Left renal cortex interstitium (tissue), 4 donors: ENCODE data around the gene VIPR2. TPM values are rescaled to one million over a fixed set of nuclear protein-coding genes. Genes with fewer than 3 reads are reported as not detected.
"Not testable (repeated sequence)": the region's sequence is repeated elsewhere in the genome, so short reads cannot be mapped to it uniquely, and the experiment has no call there.

Experiments used
- DNase-seq, 4 donors: peaks; one replicate each; pipeline ENCODE4 v3.0.0-alpha.2; 2013; ENCODE audit warnings: low read depth in 4 of 4, low spot score in 2 of 4, missing footprints in 1 of 4
- polyA plus RNA-seq, 4 donors: library from polyadenylated mRNA; unstranded; fragments of 120-200 nt; gene quantifications; one replicate each; pipeline ENCODE4 v1.2.1, GENCODE V29; 2013; ENCODE audit not compliant: insufficient read length in 4 of 4

The VIPR2 gene
- polyA plus RNA-seq, 4 donors: 2.5 to 3.8 (median 3.7) TPM

GRCh38 chr7:159107161-159107892 is 37.3 kb downstream of the VIPR2 start:
- DNase-seq: no peak

DNA sequence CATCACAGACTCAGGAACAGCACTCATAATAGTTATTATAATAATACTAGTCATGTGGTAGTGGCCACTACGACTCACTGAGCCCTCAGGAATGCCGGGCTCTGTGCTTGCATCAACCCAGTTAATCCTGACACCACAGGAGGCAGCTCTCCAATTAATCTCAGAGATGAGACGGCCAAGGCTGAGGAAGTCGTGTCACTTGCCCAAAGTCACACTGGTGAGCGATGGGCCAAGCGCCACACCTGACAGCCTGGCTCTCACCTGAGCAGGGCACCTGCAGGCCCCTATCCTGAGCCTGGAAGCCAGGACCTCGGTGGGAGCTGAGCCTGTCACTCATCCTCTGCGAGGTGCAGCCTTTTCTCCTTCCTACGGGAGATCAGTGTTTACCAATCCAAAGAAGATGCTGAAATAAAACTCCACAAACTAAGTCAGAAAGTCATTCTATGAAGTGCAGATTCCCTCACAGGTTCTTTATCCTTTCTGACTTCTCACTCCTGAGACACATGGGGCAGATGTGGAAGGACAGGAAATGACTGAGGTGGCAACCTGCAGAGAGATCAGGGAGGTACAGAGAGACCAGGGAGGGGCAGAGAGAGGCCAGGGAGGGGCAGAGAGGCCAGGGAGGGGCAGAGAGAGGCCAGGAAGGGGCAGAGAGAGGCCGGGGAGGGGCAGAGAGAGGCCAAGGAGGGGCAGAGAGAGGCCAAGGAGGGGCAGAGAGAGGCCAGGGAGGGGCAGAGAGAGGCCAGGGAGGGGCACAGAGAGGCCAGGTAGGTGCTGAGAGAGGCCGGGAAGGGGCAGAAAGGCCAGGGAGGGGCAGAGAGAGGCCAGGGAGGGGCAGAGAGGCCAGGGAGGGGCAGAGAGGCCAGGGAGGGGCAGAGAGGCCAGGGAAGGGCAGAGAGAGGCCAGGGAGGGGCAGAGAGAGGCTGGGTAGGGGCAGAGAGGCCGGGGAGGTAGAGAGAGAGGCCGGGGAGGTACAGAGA is 38.5 kb downstream of the VIPR2 start:
- DNase-seq: no peak

GRCh38 chr7:159105066-159105780 is 39.4 kb downstream of the VIPR2 start:
- no peak for DNase-seq

DNA sequence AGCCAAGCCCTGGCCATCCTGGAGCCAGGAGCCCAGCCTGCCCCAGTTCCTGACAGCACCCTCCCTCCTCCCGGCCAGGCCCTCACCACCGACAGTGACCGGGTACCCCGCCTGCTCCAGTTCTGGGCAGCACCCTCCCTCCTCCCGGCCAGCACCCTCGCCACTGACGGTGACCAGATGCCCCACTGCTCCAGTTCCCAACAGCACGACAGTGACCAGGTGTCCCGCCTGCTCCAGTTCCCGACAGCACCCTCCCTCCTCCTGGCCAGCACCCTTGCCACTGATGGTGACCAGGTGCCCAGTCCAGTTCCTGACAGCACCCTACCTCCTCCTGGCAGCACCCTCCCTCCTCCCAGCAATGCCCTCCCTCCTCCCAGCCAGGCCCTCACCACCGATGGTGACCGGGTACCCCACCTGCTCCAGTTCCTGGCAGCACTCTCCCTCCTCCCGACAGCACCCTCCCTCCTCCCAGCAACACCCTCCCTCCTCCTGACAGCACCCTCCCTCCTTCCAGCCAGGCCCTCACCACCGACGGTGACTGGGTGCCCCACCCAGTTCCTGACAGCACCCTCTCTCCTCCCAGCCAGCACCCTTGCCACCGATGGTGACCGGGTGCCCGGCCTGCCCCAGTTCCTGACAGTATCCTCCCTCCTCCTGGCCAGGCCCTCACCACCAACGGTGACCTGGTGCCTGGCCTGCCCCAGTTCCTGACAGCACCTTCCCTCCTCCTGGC is 40.3 kb downstream of the VIPR2 start:
- no peak for DNase-seq

- no peak for DNase-seq
Observed at GRCh38 chr7:159103382-159104187, 41.1 kb downstream of the VIPR2 start.

DNA sequence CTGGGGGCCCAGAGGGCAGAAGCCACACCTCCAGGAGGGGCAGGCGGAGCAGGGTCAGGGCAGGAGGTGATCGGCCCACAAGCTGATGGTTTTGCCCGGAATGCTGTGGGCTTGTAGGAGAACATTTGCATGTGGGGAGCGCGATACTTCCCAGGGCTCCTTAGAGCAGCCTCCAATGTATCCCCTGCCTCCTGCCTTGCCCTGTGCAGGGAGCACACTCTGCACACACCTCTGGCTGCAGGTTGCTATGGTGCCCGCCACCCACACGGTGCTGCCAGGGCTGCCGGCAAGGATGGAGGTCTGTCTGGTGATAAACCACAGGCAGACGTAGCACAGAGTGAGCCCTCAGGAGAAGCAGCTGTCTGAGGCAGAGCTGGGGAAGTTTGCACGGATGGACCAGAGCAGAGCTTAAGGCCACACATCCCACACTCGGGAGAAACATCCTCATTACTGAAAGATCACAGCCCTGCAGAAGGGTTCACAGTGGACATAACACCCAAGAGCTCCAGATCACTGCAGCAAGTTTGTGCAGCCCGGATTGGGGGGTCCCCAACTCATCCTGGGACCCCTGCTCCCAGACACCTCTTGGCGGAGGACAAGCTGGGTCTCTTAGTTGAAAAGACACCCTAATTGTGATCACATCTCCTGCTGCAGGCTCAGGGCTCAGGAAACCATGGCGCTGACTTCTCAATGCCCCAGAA is 41.8 kb downstream of the VIPR2 start:
- DNase-seq: no peak

- DNase-seq: not testable (repeated sequence)
Observed at GRCh38 chr7:159101661-159102091, 43.0 kb downstream of the VIPR2 start.

DNA sequence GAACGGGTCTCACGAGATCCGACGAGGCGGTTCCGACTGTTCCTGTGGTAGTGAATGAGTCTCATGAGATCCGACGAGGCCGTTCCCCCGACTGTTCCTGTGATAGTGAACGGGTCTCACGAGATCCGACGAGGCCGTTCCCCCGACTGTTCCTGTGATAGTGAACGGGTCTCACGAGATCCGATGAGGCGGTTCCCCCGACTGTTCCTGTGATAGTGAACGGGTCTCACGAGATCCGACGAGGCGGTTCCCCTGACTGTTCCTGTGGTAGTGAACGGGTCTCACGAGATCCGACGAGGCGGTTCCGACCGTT is 43.6 kb downstream of the VIPR2 start:
- DNase-seq: not testable (repeated sequence)

- DNase-seq: not testable (repeated sequence)
Observed at GRCh38 chr7:159100281-159101082, 44.2 kb downstream of the VIPR2 start.

GRCh38 chr7:159099711-159100231 is 44.9 kb downstream of the VIPR2 start:
- no peak for DNase-seq

GRCh38 chr7:159098811-159099655 is 45.6 kb downstream of the VIPR2 start:
- no peak for DNase-seq

GRCh38 chr7:159098424-159098786 is 46.3 kb downstream of the VIPR2 start:
- DNase-seq: no peak

- no peak for DNase-seq
Observed at GRCh38 chr7:159097661-159098423, 46.8 kb downstream of the VIPR2 start.

DNA sequence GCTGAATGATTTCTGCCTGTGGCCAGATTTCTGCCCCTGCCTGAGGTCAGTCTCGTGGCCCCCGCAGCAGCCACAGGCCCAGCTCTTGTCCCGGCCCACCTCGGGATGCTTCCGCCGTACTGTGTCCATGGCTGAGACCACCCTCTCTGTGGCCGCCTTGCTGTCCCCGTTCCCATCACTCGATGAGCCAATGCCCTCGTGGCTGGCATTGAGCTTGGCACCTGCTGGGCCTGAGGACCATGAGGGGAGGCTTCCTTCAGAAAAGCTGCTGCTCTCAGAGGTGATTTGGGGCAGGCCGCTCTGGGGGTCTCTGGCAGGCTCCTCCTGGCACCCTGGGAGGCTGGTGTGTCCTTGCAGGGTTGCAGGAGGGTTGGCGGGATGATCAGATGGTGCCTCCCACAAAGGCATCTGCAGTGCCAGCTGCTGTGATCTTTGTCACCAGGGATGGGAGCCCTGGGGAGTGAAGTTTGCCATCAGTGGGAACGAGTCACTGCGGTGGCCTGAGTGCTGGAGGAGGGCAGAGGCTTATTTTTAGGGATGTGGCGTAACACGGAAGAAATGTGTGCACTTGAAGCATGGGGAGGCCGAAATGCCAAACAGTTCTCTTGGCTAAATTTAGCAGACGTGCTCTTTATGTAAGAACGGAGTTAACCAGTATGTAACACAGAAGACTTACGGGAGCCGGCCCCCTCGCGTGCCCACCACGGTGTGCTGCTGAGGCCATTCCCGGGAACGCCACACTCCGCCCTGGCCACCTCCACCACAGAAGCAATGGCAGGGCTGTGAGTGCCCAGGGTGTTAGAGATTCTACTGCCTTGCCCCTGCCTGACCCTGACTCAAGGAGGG is 47.7 kb downstream of the VIPR2 start:
- no peak for DNase-seq

GRCh38 chr7:159095979-159096411 is 48.7 kb downstream of the VIPR2 start:
- no peak for DNase-seq
